Keratinocyte (primary cell): ENCODE data around the gene STARD5.

Experiments
- EZH2 ChIP-seq: IDR thresholded peaks from one replicate; pipeline ENCODE4 v1.6.1; 2012; ENCODE audit warnings: inconsistent platforms, mild to moderate bottlenecking, low read length, moderate library complexity
- TF ChIP-seq, protein P1 (sequence below), 3 experiments: IDR thresholded peaks in 1 of 3; conservative IDR thresholded peaks in 1 of 3; optimal IDR thresholded peaks in 1 of 3; 2 replicates in 2 of 3; 3 replicates in 1 of 3; pipeline versions ENCODE3 to v1.5.1; 2011; ENCODE audit warnings: low read length in 3 of 3, mild to moderate bottlenecking in 3 of 3, moderate library complexity in 2 of 3, control low read depth in 1 of 3, inconsistent platforms in 1 of 3; ENCODE audit not compliant: insufficient read depth in 2 of 3; ENCODE audit errors: extremely low read depth in 1 of 3

DNA sequence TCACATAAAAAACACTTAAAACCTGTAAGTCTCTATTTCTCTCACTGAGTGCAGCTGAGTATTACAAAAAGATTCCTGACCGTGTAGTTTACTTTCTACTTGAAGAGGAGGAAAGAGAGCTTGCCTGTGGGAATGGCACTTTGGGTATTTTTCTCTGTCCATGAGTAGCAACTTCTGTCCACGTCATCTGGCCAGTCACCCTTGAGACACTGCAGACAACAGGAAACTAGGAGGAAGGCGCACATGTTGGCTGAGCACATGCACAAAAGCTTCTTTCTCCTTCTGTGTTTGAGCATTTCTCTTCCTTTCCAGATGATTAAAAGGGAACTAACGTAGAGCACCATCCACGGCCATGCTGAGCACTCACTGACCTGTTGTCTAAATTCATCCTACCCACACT lies 19.7 kb downstream of the STARD5 start:
- TF ChIP-seq, protein P1, sequence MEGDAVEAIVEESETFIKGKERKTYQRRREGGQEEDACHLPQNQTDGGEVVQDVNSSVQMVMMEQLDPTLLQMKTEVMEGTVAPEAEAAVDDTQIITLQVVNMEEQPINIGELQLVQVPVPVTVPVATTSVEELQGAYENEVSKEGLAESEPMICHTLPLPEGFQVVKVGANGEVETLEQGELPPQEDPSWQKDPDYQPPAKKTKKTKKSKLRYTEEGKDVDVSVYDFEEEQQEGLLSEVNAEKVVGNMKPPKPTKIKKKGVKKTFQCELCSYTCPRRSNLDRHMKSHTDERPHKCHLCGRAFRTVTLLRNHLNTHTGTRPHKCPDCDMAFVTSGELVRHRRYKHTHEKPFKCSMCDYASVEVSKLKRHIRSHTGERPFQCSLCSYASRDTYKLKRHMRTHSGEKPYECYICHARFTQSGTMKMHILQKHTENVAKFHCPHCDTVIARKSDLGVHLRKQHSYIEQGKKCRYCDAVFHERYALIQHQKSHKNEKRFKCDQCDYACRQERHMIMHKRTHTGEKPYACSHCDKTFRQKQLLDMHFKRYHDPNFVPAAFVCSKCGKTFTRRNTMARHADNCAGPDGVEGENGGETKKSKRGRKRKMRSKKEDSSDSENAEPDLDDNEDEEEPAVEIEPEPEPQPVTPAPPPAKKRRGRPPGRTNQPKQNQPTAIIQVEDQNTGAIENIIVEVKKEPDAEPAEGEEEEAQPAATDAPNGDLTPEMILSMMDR (optimal IDR thresholded peaks at IDR 0.05 in 1 of 3, IDR thresholded peaks at IDR 0.05 in 1 of 3, conservative IDR thresholded peaks at IDR 0.05 in 1 of 3; ENCODE audit: extremely low read depth in 1 of 3, insufficient read depth in 2 of 3, low read length in 3 of 3) = no peak
- no peak for TF ChIP-seq EZH2
